GM20000 (cell line): ENCODE measurements around the gene CARMIL1.
A peak's percentile ranks its signal among the peaks of the same experiment; 100 is the strongest.

Source experiments
- DNase-seq: peaks from one replicate; pipeline ENCODE4 v3.0.0; 2012; ENCODE audit warnings: low spot score
- CTCF ChIP-seq: IDR thresholded peaks from 2 replicates; pipeline ENCODE4 v1.5.1; 2012; ENCODE audit warnings: mild to moderate bottlenecking, control low read depth; ENCODE audit errors: extremely low read depth, missing control alignments

Gene CARMIL1

GRCh38 chr6:25278914-25279747, at the start of gene CARMIL1:
Gene CARMIL1, plus strand, starts transcription at chr6:25279374. Its CDS starts 422 bp downstream, at chr6:25279796.
- DNase-seq: peak; percentile 95
- peak; percentile 59 for TF ChIP-seq CTCF

DNA sequence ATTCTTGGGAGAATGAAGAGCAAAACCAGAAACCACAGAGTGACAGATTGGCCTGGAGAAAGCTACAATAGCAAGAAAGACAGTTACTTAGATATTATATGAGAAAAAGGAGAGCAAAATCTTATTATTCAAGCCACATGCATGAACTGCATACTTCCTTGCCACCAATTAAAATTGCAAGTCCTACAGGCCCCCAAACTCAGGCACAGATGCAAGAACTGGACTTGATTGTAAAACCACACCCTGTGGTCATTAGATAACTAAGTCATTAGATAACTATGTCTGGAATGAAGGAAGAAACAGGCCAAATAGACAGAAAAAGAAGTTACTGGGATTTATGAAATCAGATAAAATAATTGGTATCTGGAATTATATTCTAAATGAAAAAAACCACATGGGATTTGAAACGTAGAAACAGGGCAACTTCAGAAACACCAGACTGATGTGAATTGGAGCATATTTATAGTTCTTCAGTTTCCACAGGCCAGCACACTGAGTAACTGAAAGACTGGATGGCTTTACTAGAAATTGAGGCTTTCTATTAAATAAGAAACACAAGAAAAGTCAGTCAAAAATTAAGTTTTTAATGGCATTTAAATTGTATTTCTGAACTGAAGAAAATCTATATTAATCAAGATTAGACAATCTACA, 49.4 kb upstream of the CARMIL1 start:
- no peak for TF ChIP-seq CTCF
- DNase-seq: no peak

- DNase-seq: no peak
- no peak for TF ChIP-seq CTCF
Measured at GRCh38 chr6:25232479-25232878, 46.7 kb upstream of the CARMIL1 start.

- TF ChIP-seq CTCF: no peak
- no peak for DNase-seq
Measured at GRCh38 chr6:25233226-25233625, 45.9 kb upstream of the CARMIL1 start.

DNA sequence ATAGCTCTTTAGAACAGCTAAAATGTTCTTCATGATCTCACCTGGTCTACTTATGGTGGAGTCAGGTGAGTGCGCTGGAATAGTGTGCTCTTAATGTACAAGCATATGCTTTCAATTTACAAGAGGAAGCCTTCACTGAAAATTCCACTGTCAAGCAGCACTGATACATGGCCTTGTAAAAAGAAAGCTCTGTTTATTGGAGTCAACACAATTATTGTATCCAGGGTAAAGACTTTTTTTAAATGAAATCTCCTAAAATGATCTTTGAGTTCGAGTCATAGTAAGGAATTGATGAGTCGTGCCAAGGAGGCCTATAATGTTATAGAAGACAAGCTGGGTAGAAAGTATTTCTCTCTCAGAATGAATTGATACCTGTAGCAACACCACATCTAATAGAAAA, 41.6 kb upstream of the CARMIL1 start:
- no peak for DNase-seq
- TF ChIP-seq CTCF: no peak

DNA sequence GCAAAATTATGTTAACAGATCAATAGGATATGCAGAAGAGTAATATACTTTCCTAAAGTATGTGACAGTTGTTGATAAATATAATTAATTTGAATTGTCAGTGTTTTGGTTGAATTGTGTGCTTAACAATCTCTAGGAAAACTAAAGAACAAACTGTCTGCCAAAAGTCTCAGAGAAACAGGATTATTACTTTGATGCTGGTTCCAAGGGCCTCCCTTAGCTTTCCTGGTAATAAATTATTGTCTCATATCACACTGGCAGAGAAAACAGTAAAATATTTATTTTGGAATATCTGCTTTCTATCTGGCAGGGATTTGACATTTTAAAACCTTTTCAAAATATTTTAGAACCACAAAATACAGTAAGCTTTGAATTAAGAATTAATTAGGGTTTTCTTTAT, 40.1 kb upstream of the CARMIL1 start:
- no peak for TF ChIP-seq CTCF
- no peak for DNase-seq

DNA sequence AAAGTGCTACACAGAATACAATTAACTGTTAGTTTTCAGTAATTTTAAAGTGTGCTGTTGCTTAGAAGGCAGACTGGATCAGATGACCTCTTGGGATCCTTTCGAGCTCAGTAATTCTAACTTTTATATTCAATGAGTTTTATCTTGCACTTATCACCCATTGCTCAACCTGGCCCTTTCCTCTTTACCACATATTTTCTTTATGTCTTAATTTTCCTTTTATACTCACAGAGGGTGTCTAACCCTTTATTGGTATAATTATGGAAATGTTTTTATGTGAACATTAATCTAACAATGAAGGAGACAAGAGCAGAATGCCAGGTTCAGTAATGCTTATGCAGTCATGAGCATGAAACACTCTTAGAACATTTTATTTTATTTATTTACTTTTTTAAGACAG, 39.7 kb upstream of the CARMIL1 start:
- DNase-seq: no peak
- TF ChIP-seq CTCF: no peak
